GM19035 (cell line): ENCODE measurements around the gene GSAP.

ENCODE experiments used
- ATAC-seq: cut with Tn5 transposase; IDR thresholded peaks from one replicate; pipeline ENCODE4 v1.9.1; 2021; ENCODE audit not compliant: unreplicated experiment

GSAP gene

DNA sequence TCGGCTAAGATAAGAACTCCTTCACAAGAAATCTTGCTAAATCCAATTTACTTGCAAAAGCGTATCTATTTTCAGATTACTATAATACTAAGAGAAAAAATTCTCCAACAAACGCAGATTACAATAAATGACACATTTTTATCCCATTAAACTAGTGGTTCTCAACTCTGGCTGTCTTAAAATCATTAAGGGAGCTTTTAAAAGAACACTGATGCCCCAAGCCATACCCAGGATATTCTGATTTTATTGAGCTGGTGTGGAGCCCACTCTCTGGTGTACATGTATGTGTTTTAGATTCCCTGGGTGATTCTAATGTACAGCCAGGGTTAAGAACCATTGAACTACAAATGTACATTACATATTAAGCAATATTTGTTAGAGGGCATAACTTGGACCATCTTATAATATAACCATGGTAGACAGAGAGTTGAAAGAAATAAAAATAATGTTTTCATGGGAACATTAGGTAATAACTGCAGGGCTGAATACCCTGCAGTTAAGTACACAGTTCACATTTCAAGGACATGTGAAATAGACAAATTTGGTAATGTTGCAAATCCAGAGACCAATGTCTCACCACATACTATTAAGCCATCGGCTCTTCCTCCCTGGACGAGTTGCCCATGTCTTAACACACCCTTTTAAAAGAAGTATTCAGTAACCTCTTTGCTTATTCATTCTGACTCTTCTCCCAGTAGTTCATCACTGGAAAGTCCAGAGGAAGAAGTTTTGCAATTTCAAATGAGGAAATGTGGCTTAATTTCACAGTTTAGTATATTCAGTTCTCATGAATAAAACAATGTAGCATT lies 6.2 kb downstream of the GSAP start:
- no peak for ATAC-seq

DNA sequence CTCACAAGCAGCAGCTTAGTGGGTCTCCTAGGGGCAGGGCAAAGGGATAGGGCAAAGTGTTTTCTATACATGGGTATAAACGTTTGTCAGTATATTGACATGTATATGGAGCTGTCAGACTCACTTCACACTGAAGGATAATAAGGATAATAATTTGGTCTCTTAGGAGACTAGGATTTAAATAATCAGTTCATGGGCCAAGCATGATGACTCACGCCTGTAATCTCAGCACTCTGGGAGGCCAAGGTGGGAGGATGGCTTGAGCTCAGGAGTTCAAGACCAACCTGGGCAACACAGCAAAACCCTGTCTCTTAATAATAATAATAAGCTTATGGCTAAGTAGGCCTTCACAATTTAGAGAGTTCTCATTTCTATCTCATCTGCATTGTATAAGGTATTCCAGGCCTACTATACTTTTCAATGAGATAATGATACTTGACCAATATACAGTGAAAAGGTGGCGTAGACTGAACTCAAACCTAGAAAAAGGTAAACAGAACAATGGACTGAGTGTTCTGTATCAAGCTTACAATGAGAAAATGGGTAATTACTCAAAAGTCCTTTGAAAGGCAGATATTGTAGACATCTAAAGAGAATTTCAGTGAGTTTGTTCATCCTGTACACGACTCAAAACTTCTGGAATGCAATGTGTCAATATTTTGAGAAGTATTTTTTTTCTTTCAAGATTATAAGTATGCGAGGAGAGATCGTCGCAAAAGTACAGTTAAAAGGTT lies 7.0 kb downstream of the GSAP start:
- ATAC-seq: no peak

DNA sequence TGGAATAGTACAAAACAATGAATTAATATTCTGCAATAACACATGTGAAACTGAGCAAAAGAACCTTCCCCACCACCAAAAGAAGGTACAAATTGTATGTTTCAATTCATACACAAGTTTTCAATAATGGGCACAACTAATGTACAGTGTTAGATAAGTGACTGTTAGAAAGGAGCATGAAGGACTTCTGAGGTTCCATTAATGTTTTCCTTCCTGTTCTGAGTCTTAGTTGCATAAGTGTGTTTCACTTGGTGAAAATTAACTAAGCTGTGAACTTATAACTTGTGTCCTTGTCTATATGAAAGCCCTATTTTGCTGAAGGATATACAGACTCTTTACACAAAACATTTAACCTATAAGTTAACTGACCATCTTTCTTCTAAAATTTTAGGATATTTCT lies 8.2 kb downstream of the GSAP start:
- ATAC-seq: no peak

DNA sequence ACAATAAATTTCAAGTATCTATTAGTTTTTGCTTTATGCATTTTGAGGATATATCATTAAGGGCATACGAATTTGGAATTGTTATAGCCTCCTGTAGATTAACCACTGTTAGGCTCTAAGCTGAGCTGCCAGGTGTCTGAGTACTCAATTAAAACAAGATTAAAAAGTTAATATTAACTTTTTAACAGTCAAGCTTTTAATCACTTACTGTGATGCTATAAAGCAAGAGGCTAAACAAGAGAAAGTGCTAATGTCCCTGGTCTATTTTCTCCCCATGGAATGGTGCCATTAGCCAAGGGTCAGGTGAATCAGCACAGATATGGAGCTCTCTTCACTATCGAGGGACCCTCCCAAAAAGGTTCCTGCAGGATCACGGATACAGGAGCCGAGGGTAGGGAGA lies 9.7 kb downstream of the GSAP start:
- no peak for ATAC-seq

DNA sequence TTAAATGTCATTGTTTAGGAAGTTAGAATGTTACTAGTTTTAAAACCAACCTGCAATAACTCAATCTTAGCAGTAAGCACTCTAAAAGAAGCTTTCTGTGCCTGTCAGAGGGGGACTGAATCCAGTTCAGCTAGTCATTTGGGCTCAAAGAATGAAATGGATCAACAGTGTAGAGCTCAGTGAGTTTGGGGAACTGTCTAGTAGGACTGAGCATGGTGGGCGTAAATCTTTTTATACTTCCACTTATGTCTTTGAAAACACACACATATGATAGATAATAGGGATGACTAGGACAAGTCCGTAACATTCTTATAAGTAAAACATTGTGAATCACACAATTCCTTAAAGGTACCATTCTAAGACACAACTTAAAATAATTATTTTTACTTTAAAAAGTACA lies 11.5 kb downstream of the GSAP start:
- no peak for ATAC-seq

DNA sequence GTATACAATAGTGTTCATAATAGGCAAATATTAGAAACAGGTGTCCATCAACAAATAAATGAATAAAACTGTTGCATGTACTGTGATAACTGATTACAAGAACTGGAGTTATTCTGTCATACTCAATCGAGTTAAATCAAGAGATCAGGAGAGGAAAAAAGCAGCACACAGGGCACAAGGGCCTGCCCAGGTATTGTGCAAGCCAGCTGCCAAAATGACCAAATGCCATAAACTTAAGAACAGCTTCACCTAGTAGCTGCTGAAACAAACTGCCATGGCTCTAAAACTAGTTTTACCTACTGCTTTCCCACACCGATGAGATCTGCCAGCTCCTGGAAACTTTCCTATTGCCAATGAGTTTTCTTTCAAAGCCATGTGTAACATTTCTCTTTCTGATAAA lies 12.2 kb downstream of the GSAP start:
- ATAC-seq: no peak

DNA sequence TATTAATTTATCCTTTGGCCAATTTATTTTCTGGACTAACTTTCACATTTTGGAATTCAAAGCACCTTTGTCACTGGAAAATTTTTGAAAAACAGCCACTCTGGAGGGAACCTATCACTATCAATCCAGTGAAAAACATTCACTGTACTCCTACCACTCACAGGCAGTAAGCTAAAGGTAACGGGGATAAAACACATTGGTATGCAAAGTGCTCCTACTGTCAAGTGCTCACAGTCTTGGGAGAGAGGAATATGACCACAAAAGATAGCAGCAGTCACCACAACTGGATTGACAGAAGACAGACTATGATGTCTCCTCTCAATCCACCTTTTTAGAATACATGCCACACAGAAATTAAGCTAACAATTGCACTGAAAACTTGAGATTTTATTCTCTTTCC lies 13.3 kb downstream of the GSAP start:
- no peak for ATAC-seq

DNA sequence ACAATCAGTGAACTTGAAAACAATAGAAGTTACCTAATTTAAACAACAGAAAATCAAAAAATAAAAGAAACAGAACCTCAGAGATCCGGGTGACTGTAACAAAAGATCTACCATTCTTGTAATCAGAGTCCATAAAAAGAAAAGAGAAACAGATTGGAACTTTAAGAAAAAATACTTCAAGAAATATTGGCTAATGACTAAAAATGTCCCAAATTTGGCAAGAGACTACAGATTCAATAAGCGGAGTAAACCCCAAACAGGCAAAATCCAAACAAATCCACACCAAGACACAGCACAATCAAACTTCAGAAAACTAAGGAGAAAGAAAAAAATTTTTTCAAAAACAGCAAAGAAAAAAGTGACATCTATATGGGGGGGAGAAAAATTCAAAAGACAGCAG lies 15.1 kb downstream of the GSAP start:
- ATAC-seq: no peak

DNA sequence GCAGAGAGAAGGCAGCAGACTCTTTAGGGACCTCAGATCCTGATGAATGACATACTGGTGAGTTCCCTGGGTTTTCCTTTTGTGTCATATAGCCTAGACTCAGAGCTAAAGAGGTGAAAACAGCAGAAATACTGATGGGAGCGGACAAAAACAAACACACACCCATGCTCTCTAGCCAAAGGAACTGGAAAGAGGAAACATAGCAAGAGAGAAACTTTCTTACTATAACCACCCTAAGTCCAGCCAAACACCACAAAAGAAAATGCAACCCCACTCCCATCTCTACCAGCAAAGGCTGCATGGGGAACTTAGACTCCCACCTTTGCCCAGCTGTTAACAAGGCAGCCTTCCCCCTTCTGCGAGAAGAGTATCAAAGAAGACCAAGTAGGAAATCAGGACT lies 16.3 kb downstream of the GSAP start:
- no peak for ATAC-seq

DNA sequence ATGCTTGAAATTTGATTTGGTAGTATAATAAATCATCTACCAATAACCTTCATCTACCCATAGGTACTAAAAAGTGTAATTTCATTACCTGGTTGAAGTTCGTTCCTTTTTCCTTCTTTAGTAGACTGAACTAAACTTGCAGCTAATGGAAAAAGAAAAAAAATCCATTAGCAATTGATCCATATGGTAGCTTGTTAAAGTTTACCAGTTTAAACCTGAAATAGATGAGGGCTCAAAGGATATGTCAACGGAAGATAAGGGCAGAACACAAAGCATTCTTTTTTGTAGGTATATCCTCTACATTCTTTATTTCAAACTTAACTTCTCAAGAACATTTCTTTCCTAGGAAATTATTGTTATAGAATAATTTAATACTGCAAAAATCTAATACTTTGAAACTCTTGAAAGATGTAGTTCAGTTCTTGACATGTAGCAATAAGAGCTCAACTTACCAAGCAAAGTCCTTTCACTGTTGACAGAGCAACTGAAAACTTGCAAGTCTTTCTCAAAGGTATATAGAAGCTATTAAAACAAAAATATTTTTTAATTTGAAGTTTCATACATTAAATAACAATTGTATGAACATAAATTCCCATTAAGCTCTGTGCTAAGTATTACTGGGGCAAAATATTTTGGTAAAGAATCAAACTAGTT lies 19.1 kb downstream of the GSAP start:
- no peak for ATAC-seq

DNA sequence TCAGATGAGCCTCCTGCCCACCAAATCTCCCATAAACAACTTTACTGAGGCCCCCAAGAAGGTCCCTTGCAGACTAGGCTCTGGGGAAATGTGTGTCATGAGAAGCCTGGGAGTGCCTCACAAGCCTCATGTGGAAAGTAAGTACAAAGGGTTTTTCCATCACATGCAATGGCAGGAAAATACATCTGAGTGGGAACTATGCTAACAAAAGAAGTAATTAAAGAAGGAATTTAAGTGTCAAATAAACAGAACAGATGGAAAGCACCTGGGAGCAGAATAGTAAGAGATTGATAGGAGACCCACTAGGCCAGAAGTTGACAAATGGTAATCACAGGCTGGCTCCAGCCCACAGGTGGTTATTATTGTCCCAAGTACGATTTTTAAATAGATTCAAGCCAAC lies 20.5 kb downstream of the GSAP start:
- ATAC-seq: no peak

DNA sequence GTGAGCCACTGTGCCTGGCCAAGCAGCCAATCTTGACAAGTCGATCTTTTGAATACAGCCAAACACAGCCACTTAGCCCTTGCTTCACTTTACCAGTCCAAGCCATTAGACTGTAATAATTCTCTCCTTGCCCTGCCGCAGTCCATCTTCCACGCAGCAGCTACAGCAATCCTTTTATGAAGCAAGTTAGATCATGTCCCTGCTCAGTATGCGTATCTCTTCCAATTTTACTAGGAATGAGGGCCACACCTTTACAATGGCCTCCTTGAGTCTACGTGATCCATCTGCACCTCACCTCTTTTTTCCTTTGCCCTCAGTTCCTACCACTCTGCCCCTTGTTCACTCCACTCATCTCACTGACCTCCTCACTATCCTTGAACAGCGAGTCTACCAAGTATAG lies 22.2 kb downstream of the GSAP start:
- ATAC-seq: no peak

DNA sequence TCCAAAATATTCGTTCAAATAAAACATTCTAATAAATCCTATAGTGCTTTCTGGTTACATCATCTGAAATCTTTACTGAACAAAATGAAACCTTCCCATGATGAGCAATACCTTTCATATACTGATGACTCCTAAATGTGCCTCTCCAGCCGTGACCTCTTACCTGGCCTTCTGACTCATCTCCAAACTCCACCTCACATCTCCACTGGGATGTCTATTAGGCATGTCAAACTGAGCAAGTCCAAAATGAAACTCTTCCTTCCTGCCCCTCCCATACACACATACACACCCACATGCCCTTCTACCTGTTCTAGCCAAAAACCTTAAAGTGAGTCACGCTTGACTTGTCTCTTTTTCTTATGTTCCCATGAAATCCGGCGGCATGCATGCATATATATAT lies 22.9 kb downstream of the GSAP start:
- peak; percentile 93 for ATAC-seq

DNA sequence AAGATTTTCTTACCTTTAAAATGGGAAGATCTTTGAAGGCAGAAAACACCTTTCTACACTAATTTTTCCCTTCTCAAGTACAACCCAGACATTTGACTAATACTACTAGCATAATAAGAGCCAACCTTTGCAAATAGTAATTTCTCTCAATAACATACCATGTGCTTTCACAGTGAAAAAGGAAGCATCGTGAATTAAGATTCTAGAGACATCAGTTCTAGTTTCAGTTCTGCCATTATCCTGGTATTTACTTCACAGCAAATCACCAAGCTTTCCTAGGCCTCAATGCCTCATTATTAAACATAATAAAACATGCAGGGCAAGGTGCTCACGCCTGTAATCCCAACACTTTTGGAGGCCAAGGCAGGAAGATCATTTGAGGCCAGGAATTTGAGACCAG lies 24.9 kb downstream of the GSAP start:
- peak; percentile 51 for ATAC-seq

DNA sequence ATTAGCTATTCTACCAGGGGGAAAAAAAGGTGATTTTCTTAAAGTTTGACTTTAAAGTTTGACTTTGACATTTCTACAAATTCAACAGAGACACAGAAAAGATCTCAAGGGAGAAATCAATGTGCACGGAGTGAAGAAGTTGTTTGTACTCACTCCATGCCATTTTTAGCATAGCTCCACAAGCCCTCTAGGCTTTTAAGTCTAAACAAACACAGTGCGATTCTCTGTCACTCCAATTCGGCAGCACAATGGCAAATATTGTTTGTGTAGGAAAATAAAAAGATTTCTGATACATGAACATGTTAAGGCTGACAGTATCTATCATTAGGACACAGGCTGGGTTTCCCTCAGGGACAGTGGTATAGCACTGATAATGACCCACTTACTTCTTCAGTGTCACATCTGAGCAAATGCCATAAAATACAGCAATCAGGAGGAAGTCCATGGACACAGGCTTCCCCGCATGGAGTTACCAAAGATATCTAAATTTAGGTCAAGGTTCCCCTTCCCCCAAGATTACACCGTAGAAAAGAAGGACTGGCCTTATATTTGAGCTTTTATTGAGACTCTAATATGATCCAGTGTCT lies 28.0 kb downstream of the GSAP start:
- no peak for ATAC-seq

DNA sequence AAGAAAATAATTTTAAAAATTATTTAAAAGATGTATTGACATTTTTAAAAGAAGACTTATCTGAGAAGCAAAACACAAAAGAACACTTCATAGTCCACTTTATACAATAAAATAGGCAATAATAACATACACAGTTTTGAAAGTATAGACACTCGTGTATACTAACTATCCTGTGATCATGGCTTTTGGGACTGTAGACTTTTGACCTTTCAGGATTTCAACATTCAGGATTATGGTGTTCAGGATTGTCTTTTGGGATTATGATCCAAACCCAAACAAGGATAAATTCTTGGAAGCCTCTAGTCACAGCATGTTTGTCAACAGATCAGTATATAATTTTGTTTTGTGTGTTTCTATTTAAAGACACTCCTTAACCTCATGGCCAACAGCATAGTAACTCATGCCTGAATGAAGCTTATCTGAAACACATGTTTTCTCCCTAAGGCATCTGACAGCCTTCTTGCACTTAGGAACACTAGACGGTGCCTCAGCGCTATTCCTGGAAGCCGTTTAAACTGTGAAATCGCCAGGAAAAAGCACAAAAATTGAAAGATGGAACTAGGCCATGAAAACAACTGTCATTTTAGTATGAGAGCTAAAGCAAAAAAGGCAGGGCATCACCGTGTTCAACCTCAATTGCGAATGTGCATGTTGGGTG lies 29.9 kb downstream of the GSAP start:
- ATAC-seq: no peak

DNA sequence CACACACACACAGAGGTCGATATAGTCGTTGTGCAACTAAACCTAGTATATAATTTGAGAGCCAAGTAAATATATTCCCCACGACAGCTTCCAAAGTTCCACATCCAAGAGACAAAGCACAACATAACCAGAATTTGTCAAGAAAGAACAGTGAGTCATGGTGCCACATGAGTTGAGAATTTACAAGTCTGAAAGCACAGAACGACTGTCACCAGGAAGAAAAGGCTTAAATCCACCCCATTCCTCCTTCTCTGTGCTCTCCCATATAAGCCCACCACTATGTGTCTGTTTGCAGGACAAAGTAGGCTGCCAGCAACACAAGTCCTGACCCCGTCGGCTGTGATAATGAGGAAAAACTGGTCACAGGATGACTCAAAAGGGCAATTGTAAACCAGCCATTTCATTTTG lies 32.8 kb downstream of the GSAP start:
- no peak for ATAC-seq

DNA sequence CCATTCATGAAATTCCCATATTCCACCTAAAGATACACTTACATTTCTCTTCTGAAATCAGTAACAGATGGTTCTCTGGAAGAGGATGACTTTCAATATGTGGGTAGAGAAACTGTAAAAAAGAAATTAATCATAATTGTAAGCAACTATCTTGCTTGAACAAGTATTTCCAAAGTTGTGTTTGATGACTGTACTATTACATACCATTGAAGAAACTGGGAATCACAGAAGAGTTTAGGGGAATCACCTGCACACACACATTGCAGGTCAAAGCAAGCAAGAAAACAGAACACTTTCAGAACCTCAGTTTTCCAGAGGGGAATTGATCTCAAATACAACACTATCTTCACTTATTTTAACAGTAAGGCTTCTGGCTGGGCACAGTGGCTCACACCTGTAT lies 33.6 kb downstream of the GSAP start:
- no peak for ATAC-seq

DNA sequence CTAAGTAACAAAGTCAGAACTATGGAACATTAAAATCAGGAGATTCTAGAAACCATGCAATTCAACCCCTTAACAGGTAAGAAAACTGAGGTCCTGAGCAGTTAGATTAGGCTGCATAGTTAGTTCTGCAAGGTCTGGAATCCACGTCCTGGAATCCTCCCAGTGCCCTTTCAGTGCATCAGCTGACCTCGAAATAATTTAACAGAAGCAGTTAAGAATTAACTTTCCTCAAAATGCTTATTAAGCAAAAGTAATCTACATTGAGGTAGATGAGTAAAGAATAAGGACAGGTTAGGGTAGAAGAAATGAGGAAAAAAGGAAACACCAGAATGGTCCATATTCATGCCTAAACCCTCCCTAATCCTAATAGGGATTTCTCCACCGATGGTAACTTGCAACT lies 37.6 kb downstream of the GSAP start:
- no peak for ATAC-seq

DNA sequence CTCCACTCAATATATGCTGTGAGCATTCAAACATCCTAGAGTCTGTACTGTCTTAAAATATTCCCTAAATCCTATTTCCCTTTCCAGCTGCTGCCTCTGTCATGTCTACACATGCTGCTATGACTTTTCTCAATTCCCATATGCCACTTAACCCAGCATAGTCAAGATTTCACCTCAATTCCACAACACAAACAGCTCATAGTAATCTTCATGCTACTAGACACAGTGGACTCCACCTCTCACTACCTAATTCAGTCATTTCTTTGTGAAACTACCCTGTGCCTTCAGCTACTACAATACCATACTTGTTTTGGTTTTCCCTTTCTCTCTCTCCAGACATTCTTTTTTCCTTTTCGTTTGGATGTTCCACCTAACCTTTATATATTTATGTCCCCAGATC lies 45.5 kb downstream of the GSAP start:
- ATAC-seq: no peak

DNA sequence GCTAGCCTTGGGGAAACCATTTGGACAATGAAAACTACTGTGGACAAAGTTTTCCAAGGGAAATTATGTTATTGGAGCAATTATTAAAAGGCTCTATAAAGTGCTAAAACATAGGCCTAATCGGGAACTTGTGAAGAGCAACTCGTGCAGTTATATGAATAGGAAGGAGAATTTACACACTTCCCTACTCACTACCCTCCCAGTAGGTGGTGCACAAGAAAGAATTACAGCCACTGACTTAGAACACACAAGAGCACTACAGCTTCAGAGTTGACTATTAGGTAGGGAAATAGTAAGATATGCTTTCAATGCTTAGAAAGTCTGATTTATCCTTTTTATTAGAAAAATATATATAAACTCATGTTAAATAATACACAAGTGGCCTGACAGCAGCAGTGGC lies 47.2 kb downstream of the GSAP start:
- no peak for ATAC-seq
